Tibial nerve (tissue), 4 donors: ENCODE results near the gene KLF11.

ENCODE experiments used
- EP300 ChIP-seq, 2 donors: sonication (generic); formaldehyde crosslinking; IDR thresholded peaks; one replicate each; pipeline ENCODE4 v1.6.1; 2017; ENCODE audit warnings: antibody characterized with exemption in 2 of 2, mild to moderate bottlenecking in 1 of 2
- POLR2A ChIP-seq, 2 donors: fragments of 450-650 bp; IDR thresholded peaks; one replicate each; pipeline ENCODE4 v1.6.1; 2017; ENCODE audit warnings: antibody characterized with exemption in 2 of 2, mild to moderate bottlenecking in 2 of 2, moderate library complexity in 2 of 2
- TF ChIP-seq, protein P1 (sequence below), 5 experiments: fragments of 200-600 bp in 3 of 5; fragments of 450-650 bp in 2 of 5; sonication (generic) in 3 of 5; IDR thresholded peaks; one replicate each; pipeline ENCODE4 v1.5.1; 2016 to 2019; ENCODE audit warnings: antibody characterized with exemption in 5 of 5, mild to moderate bottlenecking in 3 of 5, moderate library complexity in 2 of 5

DNA sequence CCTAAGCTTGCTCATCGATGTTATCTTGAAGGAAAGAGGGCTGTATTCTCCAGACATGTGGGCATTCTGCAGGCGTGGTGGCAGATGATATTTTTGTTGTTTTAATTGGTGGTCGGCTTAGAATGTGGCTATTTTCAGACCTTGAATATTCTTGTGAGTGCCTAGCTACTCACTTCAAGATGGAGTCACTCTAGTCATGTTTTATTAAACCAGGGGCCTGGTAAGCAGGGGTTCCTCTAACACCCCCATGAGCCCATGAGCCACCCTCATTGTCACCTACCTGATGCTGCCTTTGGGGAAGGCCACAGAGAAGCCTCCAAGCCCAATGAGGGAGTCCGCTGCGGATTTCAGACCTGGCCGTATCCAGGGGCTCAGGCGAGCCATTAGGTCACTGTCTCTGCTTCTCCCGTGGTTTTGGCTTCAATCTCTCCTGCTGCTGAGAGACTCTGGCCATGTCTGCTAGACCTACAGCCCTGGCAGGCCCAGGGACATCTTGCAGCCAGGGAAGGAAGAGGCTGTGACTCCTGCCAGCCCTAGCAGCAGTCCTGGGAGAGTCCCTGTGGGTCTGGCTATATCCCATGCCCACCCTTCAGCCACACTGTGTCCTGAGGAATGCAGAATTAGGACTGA is 16.3 kb upstream of the KLF11 start:
- TF ChIP-seq, protein P1, sequence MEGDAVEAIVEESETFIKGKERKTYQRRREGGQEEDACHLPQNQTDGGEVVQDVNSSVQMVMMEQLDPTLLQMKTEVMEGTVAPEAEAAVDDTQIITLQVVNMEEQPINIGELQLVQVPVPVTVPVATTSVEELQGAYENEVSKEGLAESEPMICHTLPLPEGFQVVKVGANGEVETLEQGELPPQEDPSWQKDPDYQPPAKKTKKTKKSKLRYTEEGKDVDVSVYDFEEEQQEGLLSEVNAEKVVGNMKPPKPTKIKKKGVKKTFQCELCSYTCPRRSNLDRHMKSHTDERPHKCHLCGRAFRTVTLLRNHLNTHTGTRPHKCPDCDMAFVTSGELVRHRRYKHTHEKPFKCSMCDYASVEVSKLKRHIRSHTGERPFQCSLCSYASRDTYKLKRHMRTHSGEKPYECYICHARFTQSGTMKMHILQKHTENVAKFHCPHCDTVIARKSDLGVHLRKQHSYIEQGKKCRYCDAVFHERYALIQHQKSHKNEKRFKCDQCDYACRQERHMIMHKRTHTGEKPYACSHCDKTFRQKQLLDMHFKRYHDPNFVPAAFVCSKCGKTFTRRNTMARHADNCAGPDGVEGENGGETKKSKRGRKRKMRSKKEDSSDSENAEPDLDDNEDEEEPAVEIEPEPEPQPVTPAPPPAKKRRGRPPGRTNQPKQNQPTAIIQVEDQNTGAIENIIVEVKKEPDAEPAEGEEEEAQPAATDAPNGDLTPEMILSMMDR (IDR thresholded peaks at IDR 0.05), result no peak
- TF ChIP-seq POLR2A (IDR thresholded peaks at IDR 0.05) (no peak), EP300 (IDR thresholded peaks at IDR 0.05) (no peak)
